Coronary artery (tissue), 2 donors: ENCODE measurements around the gene OR10H5.
"Not testable (repeated sequence)": the region's sequence is repeated elsewhere in the genome, so short reads cannot be mapped to it uniquely, and the experiment has no call there.

Source experiments
- DNase-seq: peaks from one replicate; pipeline ENCODE4 v3.0.0-alpha.2; 2017; ENCODE audit warnings: low spot score
- H3K27ac ChIP-seq, 2 donors: fragments of 200-600 bp; sonication (generic); one replicate each; pipeline ENCODE4 v1.5.1; 2016 to 2019
- H3K4me3 ChIP-seq: fragments of 200-600 bp; sonication (generic); 2 replicates; pipeline ENCODE4 v1.5.1; 2016; ENCODE audit warnings: mild to moderate bottlenecking, moderate library complexity
- CTCF ChIP-seq: fragments of 200-600 bp; sonication (generic); IDR thresholded peaks from one replicate; pipeline ENCODE4 v1.5.1; 2019; ENCODE audit warnings: antibody characterized with exemption

The OR10H5 gene

DNA sequence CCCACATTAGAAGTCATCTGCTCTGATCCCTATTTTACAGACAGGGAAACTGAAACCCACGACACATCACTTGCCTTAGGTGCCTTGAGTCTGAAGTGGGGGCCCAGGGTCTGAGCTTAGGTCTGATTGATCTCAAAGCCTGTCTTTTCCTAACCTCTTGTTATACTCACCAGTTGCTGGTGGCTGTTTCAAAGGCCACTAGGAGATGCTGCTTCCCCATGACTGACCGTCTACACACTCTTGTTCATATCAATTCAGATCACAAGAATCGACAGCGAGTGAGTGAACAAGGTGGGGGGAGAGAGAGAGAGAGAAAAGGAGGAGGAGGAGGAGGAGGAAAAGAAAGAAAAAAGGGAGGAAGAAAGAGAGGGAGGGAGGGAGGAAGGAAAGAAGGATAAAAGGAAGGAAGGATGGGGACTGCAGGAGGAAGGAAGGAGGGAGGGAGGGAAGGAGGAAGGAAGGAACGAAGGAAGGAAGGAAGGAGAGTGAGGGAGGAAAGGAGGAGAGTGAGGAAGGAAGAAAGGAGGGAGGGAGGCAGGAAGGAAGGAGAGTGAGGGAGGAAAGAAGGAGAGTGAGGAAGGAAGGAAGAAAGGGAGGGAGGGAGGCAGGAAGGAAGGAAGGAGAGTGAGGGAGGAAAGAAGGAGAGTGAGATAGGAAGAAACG is 24.7 kb downstream of the OR10H5 start:
- no peak overlapping the region for H3K4me3 ChIP-seq
- no peak for TF ChIP-seq CTCF
- DNase-seq: no peak
- H3K27ac ChIP-seq: no peak overlapping the region

GRCh38 chr19:15813916-15814315 is 26.5 kb downstream of the OR10H5 start:
- Histone ChIP-seq H3K4me3 (no peak overlapping the region), H3K27ac (no peak overlapping the region)
- no peak for TF ChIP-seq CTCF
- DNase-seq: no peak

GRCh38 chr19:15815306-15815705 is 27.8 kb downstream of the OR10H5 start, which contains the start of gene OR10H1:
Gene OR10H1 (minus strand): TSS chr19:15815664. CDS start chr19:15808037, 7,627 bp downstream.
- Histone ChIP-seq H3K4me3 (no peak within 1 kb of the TSS), H3K27ac (no peak within 1 kb of the TSS)
- DNase-seq: no peak
- TF ChIP-seq CTCF: no peak

DNA sequence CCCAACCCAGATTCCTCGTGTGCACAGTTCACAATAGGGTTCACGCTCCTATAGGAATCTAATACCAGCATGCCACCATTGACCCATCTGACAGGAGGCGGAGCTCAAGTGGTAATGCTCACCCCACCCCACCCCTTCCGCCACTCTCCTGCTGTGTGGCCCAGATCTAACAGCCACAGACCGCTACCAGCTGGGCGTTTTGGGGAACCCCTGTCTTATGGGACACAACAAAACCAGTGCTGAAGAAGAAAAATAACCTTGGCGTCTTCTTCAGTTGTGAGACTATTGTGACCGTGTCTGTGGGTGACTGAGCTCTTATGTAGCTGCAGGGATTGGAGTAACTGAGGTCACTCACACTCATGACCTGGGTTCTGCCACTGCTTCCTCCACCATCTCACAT is 33.2 kb downstream of the OR10H5 start:
- Histone ChIP-seq H3K4me3 (no peak overlapping the region), H3K27ac (no peak overlapping the region)
- no peak for TF ChIP-seq CTCF
- no peak for DNase-seq

GRCh38 chr19:15825753-15826152 is 38.3 kb downstream of the OR10H5 start:
- TF ChIP-seq CTCF: no peak
- H3K27ac ChIP-seq: no peak overlapping the region
- H3K4me3 ChIP-seq: no peak overlapping the region
- DNase-seq: no peak

DNA sequence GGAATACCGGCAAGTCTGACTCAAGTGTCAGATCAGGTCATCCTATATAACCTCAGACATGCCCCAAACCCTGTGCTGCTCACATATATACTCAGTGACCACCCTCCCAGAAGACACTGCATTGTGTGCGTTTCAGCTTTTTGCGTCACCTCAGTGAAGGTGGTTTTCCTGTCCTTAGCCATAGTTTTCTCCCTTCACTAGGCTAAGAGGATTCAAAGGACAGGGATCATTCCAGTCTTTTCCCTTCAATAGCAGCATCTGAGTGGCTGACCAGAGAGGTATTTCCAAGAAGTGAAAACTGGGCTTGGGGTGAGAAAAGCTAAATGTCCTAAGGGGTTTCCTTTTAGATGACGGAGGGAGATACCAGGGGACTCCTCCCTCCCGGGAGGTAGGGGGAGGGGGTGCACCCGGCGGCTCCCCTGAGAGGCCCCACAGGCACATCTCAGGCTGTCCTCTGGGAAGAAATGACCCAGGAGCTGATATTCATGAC is 40.7 kb downstream of the OR10H5 start:
- DNase-seq: no peak
- Histone ChIP-seq H3K4me3 (no peak overlapping the region), H3K27ac (no peak overlapping the region)
- no peak for TF ChIP-seq CTCF

- H3K4me3 ChIP-seq, H3K27ac ChIP-seq, DNase-seq: not testable (repeated sequence)
Observed at GRCh38 chr19:15828611-15829305, 41.3 kb downstream of the OR10H5 start.
